MM.1S (cell line): ENCODE data around the gene COPE.

Experiments
- EZH2 ChIP-seq: fragments of 300-600 bp; sonication (generic); optimal IDR thresholded peaks from 2 replicates; pipeline ENCODE3; 2017; ENCODE audit warnings: low read depth, mild to moderate bottlenecking, antibody characterized with exemption, low read length, mixed read lengths
- EZH2phosphoT487 ChIP-seq: fragments of 300-600 bp; sonication (generic); IDR thresholded peaks from 2 replicates; pipeline ENCODE4 v1.6.1; 2018; ENCODE audit warnings: antibody characterized with exemption, low read length
- TF ChIP-seq, protein P1 (sequence below): fragments of 300-600 bp; sonication (generic); IDR thresholded peaks from 2 replicates; pipeline ENCODE4 v1.5.1; 2016; ENCODE audit warnings: antibody characterized with exemption, low read length, mixed read lengths

GRCh38 chr19:18862976-18863842, 56.0 kb downstream of the COPE start:
- TF ChIP-seq, protein P1, sequence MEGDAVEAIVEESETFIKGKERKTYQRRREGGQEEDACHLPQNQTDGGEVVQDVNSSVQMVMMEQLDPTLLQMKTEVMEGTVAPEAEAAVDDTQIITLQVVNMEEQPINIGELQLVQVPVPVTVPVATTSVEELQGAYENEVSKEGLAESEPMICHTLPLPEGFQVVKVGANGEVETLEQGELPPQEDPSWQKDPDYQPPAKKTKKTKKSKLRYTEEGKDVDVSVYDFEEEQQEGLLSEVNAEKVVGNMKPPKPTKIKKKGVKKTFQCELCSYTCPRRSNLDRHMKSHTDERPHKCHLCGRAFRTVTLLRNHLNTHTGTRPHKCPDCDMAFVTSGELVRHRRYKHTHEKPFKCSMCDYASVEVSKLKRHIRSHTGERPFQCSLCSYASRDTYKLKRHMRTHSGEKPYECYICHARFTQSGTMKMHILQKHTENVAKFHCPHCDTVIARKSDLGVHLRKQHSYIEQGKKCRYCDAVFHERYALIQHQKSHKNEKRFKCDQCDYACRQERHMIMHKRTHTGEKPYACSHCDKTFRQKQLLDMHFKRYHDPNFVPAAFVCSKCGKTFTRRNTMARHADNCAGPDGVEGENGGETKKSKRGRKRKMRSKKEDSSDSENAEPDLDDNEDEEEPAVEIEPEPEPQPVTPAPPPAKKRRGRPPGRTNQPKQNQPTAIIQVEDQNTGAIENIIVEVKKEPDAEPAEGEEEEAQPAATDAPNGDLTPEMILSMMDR = no peak
- TF ChIP-seq EZH2 = no peak
- no peak for TF ChIP-seq EZH2phosphoT487
